Left renal cortex interstitium (tissue), 4 donors: ENCODE data around the gene ZNF695. TPM values are rescaled to one million over a fixed set of nuclear protein-coding genes. Genes with fewer than 3 reads are reported as not detected.
A peak's percentile ranks its signal among the peaks of the same experiment; 100 is the strongest.
"Not testable (repeated sequence)": the region's sequence is repeated elsewhere in the genome, so short reads cannot be mapped to it uniquely, and the experiment has no call there.

Source experiments
- DNase-seq, 4 donors: peaks; one replicate each; pipeline ENCODE4 v3.0.0-alpha.2; 2013; ENCODE audit warnings: low read depth in 4 of 4, low spot score in 2 of 4, missing footprints in 1 of 4
- polyA plus RNA-seq, 4 donors: library from polyadenylated mRNA; unstranded; fragments of 120-200 nt; gene quantifications; one replicate each; pipeline ENCODE4 v1.2.1, GENCODE V29; 2013; ENCODE audit not compliant: insufficient read length in 4 of 4

The ZNF695 gene
- 1 to 10 TPM; 3.0 to 4.7 (median 3.9) TPM for polyA plus RNA-seq

DNA sequence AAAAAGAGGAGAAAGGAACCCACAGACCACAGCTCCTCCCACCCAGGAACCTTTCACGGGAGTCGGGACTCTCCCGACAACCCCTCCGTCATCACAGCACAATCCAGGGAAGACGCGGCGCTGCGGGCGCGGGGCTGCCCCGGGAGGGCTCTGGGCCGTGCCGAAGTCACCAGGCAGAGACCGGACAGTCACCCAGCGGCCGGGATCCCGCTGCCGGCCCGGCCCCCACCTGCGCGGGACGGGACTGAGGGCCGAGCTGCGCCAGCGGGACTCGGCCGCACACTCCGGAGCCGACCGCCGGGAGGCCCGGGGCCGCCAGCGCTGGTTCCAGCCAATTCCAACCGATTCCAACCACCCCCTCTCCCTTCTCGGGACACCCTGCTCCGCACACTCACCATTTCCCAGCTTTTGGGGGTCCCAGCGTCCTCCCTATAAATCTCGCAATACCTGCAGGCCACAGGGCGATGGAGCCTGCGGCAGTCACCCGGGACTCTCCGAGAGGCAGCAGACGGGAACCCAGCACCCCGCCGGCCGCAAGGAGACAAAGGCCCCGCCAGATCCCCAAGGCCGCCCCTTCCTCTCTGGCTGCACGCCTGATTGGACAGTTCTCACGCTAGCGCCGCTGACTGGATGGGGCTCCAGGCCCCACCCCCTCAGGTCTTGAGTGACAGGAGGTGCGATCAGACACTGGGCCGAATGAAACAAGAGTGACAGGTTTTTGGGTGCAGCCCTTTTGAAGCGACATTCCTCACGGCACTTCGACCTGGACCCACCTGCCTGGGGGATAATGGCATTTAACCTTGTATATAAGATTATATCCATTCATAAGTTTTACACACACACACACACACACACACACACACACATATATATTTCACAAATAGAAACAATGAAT, at the start of gene ZNF695:
TSS of gene ZNF695 (minus strand) at position 547 of the 895 bp plus-strand sequence. CDS start at position 398, 149 bp downstream.
- peak; percentile 72 to 94 (median 82) for DNase-seq

DNA sequence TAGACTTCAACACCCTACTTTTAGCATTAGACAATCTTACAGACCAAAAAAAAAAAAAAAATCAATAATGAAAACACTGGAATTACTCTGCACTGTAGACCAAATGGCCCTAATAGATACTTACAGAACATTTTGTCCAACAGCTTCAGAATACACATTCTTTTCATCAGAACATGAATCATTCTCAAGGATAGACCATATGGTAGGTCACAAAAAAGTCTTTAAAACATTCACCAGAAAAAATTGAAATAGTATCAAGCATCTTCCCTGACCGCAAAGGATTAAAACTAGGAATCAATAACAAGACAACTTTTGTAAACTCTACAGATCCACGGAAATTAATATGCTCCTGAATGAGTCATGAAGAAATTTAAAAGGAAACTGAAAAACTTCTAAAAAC, 48.2 kb upstream of the ZNF695 start:
- DNase-seq: no peak

DNA sequence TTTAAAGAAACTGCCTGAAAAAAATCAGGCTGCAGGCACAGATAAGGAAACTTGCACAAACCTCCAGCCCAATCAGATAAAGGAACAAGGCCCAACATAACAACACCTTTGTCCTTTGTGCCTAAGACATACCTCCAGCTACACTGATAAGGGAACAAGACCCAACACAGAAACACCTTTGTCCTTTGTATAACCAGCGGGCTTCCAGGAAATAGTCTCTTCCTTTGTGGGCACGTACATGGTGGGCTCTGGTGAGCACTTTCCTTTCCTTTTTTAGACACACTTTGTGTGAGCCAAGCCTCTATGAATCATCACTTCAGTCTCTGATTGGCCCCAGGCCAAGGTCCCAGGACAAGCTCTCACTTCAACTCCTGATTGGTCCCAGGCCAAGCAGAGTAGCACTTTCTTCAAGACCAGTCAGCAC, 47.1 kb upstream of the ZNF695 start:
- DNase-seq: no peak

DNA sequence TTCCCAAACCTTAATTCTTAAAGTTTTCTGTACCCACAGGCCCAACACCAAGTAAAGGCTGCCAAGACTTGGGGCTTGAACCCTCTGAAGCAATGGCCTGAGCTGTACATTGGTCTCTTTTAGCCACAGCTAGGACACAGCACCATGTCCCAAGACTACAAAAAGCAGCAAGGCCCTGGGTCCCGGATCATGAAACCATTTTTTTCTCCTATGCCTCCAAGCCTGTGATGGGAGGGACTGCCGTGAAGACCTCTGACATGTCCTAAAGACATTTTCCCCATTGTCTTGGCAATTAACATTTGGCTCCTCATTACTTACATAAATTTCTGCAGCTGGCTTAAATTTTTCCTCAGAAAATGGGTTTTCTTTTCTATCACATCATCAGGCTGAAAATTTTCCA, 39.8 kb upstream of the ZNF695 start:
- DNase-seq: no peak

DNA sequence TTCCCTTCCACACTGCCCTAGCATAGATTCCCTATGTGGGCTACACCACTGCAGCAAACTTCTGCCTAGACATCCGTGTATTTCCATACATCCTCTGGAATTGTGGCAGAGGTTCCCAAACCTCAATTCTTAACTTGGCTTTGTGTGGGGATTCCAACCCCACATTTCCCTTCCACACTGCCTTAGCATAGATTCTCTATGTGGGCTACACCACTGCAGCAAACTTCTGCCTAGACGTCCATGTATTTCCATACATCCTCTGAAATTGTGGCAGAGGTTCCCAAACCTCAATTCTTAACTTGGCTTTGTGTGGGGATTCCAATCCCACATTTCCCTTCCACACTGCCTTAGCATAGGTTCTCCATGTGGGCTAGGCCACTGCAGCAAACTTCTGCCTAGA, 39.4 kb upstream of the ZNF695 start:
- no peak for DNase-seq

DNA sequence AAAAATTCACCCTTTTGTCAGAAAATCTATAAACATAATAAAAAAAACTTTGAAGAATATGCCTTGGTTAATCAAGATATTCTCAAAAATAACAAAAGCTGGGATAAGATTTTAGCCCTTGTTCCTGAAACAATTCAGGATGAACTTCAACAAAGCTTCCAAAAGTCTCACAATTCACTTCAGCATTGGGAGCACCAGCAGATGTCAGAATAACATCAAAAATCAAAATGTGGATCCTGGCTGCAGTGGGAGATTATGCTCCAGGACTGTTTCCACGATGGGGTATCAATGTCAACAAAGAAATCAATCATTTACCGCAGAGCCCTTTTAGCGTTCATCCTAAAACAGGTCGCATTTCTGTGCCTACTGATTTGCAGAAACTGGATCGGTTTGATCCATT, 35.5 kb upstream of the ZNF695 start:
- DNase-seq: no peak

DNA sequence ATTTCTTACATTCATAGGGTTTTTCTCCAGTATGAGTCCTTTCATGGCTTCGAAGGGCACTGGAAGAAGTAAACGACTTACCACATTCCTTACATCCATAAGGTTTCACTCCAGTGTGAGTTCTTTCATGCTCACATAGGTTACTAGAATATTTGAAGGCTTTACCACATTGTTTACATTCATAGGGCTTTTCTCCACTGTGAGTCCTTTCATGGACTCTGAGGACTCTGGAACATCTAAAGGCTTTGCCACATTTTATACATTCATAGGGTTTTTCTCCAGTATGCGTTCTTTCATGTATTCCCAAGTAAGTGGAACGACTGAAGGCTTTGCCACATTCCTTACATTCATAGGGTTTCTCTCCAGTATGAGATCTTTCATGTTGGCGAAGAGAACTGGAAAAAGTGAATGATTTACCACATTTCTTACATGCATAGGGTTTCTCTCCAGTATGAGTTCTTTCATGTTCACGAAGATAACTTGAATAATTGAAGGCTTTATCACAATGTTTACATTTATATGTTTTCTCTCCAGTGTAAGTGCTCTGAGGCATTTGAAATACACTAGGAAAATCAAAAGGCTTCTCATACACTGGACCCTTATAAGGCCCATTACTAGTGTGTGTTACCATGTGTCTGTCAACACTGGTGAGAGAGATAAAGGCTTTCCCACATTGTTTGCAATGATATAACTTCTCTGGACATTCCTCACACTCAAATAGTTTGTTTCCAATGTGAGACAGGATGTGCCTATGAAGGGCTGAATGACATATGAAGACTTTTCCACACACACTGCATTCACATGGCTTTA, 29.9 kb upstream of the ZNF695 start:
- no peak for DNase-seq

DNA sequence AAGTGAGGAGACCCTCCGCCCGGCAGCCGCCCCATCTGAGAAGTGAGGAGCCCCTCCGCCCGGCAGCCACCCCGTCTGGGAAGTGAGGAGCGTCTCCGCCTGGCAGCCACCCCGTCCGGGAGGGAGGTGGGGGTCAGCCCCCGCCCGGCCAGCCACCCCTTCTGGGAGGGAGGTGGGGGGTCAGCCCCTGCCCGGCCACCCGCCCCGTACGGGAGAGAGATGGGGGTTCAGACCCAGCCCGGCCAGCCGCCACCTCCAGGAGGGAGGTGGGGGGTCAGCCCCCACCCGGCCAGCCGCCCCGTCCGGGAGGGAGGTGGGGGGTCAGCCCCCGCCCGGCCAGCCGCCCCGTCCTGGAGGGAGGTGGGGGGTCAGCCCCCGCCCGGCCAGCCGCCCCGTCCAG, 24.4 kb upstream of the ZNF695 start:
- not testable (repeated sequence) for DNase-seq

DNA sequence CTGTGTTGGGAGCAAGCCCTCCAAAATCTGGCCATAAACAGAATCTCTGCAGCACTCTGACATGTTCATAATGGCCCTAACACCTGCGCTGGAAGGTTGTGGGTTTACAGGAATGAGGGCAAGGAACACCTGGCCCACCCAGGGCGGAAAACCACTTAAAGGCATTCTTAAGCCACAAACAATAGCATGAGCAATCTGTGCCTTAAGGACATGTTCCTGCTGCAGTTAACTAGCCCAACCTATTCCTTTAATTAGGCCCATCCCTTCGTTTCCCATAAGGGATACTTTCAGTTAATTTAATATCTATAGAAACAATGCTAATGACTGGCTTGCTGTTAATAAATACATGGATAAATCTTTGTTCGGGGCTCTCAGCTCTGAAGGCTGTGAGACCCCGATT, 16.8 kb upstream of the ZNF695 start:
- not testable (repeated sequence) for DNase-seq

DNA sequence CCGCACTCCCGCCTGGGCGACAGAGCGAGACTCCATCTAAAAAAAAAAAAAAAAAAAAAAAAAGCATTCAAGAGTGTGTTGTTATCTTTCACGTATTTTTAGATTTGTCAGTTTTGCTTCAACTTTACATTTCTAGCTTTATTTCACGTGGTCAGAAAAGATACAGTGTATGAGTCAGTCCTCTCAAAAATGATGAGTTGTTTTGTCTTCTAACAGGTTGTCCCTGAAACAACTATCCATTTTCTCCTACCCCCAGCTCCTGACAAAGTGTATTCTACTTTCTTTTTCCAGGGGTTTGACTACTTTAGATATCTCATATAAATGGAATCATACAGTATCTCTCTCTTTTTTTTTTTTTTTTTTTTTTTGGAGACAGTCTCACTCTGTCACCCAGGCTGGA, 5.5 kb upstream of the ZNF695 start:
- no peak for DNase-seq

DNA sequence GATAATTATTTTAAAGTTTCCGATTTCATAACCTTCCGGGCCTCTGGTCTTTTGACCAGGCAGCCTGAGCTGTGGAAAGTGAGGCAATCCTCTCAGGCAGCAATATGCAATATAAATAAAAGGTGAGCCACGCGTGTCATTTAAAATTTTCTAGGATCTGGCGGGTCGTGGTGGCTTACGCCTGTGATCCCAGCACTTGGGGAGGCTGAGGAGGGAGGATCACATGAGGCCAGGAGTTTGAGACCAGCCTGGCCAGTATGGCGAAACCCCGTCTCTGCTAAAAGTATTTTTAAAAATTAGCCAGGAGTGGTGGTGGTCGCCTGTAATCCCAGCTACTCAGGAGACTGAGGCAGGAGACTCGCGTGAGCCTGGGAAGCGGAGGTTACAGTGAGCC, 546 bp upstream of the ZNF695 start:
- no peak for DNase-seq

DNA sequence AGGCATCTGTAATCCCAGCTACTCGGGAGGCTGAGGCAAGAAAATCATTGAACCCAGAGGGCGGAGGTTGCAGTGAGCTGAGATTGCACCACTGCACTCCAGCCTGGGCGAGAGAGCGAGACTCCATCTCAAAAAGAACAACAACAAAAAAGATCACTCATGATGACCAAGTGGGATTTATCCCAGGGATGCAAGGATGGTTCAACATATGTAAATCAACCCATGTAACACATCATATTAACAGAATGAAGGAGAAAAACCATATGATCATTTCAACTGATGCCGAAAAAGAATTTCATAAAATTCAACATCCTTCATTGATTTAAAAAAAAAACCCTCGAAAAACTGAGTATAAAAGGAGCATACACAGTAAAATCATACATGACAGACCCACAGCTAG, 3.8 kb downstream of the ZNF695 start:
- DNase-seq: not testable (repeated sequence)

DNA sequence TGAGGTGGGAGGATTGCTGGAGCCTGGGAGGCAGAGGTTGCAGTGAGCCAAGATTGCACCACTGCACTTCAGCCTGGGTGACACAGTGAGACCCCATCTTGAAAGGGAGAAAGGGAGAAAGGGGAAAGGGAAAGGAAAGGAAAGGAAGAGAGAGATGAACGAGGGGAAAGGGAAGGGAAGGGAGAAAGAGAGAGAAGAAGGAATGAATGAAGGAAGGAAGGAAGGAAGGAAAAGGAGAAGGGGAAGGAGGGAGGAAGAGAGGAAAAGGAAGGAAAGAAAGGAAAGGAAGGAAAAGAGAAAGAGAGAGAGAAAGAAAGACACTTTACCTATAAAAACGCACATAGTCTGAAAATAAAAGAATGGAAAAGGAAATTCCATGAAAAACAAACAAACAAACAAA, 18.0 kb downstream of the ZNF695 start:
- DNase-seq: no peak

DNA sequence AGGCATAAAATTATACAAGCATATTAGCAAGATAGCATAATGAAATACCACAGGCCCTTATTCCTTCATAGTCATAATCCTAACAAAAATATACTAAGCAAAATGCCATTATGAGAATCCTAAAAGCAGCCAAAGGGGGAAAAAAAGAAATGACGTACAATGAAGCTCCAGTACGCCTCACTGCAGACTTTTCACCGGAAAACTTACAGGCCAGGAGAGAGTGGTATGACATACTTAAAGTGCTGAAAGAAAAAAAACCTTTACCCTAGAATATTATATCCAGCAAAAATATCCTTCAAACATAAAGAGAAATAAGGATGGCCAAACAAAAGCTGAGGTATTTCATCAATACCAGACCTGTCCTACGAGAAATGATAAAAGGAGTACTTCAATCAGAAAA, 19.5 kb downstream of the ZNF695 start:
- DNase-seq: no peak

DNA sequence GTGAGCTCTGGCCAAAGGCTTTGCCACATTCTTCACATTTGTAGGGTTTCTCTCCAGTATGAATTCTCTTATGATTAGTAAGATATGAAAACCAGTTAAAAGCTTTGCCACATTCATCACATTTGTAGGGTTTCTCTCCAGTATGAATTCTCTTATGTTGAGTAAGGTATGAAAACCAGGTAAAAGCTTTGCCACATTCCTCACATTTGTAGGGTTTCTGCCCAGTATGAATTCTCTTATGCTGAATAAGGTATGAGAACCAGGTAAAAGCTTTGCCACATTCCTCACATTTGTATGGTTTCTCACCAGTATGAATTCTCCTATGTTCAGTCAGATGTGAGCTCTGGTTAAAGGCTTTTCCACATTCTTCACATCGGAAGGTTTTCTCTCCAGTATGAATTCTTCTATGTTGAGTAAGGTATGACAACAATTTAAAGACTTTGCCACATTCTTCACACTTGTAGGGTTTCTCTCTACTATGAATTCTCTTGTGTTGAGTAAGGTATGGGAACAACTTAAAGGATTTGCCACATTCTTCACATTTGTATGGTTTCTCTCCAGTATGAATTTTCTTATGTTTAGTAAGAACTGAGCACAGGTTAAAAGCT, 20.7 kb downstream of the ZNF695 start:
- no peak for DNase-seq

DNA sequence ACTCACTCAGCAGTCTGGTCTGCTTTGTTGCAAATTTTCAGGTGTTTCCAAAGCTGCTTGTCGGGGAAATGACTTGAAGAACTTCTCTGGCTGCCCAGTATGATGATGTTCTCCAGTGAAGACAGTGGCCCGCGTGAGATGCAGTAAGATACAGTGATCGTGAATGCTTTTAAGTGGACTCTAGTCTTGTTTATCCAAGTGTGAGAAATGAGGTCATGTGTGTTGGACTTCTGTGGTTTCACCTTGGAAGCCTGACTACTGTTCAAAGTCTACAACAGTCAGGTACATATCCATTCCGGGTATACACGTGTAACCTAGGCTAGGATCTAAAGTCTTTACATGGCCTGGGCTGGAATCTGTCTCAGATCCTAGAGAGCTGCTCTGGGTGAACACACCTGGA, 29.1 kb downstream of the ZNF695 start:
- no peak for DNase-seq

DNA sequence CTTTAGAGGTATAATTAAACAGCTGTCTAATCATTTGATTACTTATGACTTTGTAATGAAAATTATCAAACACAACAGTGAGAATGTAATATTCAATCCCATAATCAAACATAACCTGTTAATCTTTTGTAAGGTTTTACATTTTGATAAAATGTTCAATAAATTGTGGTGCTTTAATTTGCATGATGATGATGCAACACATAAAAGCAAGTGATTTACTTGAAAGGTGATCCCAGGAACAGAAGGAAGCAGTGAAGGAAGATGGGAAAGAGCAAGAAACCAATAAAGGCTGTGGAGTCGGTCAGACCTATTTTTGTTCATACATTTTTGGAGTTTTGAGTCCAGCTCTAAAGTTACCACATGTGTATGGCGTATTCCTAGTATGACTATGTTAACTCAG, 29.6 kb downstream of the ZNF695 start:
- DNase-seq: no peak

DNA sequence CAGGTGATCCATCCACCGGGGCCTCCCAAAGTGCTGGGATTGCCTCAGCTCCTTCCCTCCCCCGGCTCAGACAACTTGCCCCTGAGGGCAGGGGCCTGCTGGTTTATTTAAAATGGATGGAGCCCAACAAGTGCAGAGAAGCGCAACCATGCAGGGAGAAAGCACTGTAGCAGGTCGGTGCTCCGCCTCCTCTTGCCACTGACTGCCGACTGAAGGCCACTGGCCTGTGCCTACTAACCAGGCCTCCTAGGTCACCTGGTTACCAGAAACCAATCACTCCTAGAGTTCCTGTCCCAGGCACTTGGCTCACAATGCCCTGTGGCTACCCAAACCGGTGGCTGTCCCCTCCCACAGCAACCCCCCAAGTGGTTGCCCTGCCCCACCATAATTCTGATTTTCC, 35.9 kb downstream of the ZNF695 start:
- DNase-seq: no peak

DNA sequence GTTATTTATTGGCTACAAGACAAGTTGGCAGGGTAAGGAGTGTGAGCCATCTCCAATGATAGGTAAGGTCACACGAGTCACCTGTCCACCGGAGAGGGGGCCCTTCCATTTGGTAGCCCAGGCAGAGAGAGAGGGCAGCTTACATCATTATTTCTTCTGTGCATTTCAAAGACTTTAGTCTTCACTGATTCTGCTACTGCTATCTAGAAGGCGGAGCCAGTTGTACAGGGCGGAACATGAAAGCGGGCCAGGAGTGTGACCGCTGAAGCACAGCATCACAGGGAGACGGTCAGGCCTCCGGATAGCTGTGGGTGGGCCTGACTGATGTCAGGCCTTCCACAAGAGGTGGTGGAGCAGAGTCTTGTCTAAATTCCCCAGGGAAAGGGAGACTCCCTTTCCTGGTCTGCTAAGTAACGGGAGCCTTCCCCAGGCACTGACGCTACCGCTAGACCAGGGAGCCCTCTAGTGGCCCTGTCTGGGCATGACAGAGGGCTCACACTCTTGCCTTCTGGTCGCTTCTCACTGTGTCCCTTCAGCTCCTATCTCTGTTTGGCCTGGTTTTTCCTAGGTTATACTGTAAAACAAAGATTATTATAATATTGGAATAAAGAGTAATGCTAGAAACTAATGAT, 36.7 kb downstream of the ZNF695 start:
- DNase-seq: no peak

DNA sequence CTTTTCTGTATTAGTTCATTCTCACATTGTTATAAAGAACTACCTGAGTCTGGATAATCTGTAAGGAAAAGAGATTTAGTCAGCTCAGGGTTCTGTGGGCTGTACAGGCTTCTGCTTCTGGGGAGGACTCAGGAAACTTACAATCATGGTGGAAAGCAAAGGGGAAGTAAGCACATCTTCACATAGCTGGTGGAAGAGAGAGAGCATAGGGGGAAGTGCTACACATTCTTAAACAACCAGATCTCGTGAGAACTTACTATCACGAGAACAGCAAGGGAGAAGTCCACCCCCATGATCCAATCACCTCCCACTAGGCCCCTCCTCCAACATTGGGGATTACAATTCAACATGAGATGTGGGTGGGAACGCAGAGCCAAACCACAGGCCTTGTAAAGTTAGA, 38.2 kb downstream of the ZNF695 start:
- DNase-seq: no peak

DNA sequence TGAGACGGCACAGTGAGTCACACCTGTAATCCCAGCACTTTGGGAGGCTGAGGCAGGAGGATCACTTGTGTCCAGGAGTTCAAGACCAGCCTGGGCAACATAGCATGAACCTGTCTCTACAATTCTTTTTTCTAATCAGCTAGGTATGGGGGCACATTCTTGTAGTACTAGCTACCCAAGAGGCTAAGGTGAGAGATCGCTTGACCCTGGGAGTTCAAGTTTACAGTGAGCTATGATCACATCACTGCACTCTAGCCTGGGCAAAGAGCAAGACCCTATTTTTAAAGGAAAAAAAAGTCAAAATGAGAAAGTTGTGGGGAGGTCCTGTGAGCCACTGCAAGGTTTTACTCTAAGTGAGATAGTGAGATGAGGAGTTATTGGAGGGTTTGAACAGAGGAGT, 41.4 kb downstream of the ZNF695 start:
- DNase-seq: no peak
